OCI-LY7 (cell line): ENCODE results near the gene FNDC10. TPM values are rescaled to one million over a fixed set of nuclear protein-coding genes. Genes with fewer than 3 reads are reported as not detected.
A peak's percentile ranks its signal among the peaks of the same experiment; 100 is the strongest.
"Not testable (repeated sequence)": the region's sequence is repeated elsewhere in the genome, so short reads cannot be mapped to it uniquely, and the experiment has no call there.

Experiments
- Bru-seq: library from RNA; stranded (reverse); fragments of 400-500 nt; gene quantifications from one replicate; lab custom pipeline; 2021; lab: Mats Ljungman, UMichigan
- BruChase-seq, 2 experiments: library from RNA; stranded (reverse); fragments of 400-500 nt; gene quantifications; one replicate each; lab custom pipeline; 2021; lab: Mats Ljungman, UMichigan
- BruUV-seq: library from RNA; stranded (reverse); fragments of 400-500 nt; replicated peaks from 2 replicates; lab custom pipeline; 2021; lab: Mats Ljungman, UMichigan
- CTCF ChIA-PET: fragments of 300-600 bp; sonication (Branson Sonifier 250); formaldehyde crosslinking; loops from one replicate; lab custom pipeline; 2022; ENCODE audit warnings: antibody characterized with exemption; ENCODE audit not compliant: unreplicated experiment; lab: Charles Lee
- POLR2A ChIA-PET: fragments of 300-600 bp; sonication (Branson Sonifier 250); formaldehyde crosslinking; loops from one replicate; lab custom pipeline; 2022; ENCODE audit warnings: antibody characterized with exemption; lab: Charles Lee
- DNase-seq: peaks from one replicate; pipeline ENCODE4 v3.0.0-alpha.2; 2015; ENCODE audit warnings: low spot score
- H2AFZ ChIP-seq: fragments of 200-600 bp; sonication (generic), shearing (Covaris generic); 2 replicates; pipeline ENCODE4 v1.6.1; 2014; ENCODE audit warnings: mild to moderate bottlenecking, antibody characterized with exemption, low read length, moderate library complexity
- H3K27ac ChIP-seq: fragments of 200-600 bp; sonication (generic); 2 replicates; pipeline ENCODE4 v1.5.1; 2014; ENCODE audit warnings: mixed run types, low read depth, mild to moderate bottlenecking, moderate library complexity, low read length, inconsistent platforms; ENCODE audit not compliant: poor library complexity, severe bottlenecking
- H3K36me3 ChIP-seq: fragments of 200-600 bp; sonication (generic); 2 replicates; pipeline ENCODE4 v1.6.1; 2014; ENCODE audit warnings: mild to moderate bottlenecking, antibody characterized with exemption, low read length, moderate library complexity, mixed read lengths; ENCODE audit not compliant: insufficient read depth
- H3K4me1 ChIP-seq: fragments of 200-600 bp; sonication (generic); 2 replicates; pipeline ENCODE4 v1.5.1; 2014; ENCODE audit warnings: mild to moderate bottlenecking, low read length; ENCODE audit not compliant: insufficient read depth, poor library complexity, severe bottlenecking
- H3K4me2 ChIP-seq: fragments of 200-600 bp; sonication (generic); 2 replicates; pipeline ENCODE4 v1.6.1; 2014; ENCODE audit warnings: mild to moderate bottlenecking, low read length
- H3K4me3 ChIP-seq: fragments of 200-600 bp; sonication (generic); 2 replicates; pipeline ENCODE4 v1.5.1; 2014; ENCODE audit warnings: mild to moderate bottlenecking, low read depth, low read length; ENCODE audit not compliant: poor library complexity, severe bottlenecking
- H3K79me2 ChIP-seq: fragments of 200-600 bp; sonication (generic); 2 replicates; pipeline ENCODE4 v1.6.1; 2016; ENCODE audit warnings: low read depth, mild to moderate bottlenecking, low read length, moderate library complexity, mixed read lengths; ENCODE audit not compliant: insufficient read depth
- H3K9me2 ChIP-seq: fragments of 200-600 bp; sonication (generic); 2 replicates; pipeline ENCODE4 v1.6.1; 2016; ENCODE audit warnings: mild to moderate bottlenecking, low read length, mixed read lengths; ENCODE audit not compliant: insufficient read depth
- H3K9me3 ChIP-seq: fragments of 200-600 bp; sonication (generic); 2 replicates; pipeline ENCODE4 v1.6.1; 2014; ENCODE audit warnings: mild to moderate bottlenecking, mixed run types, low read length, mixed read lengths
- H4K20me1 ChIP-seq: fragments of 200-600 bp; sonication (generic); 2 replicates; pipeline ENCODE4 v1.6.1; 2014; ENCODE audit warnings: mild to moderate bottlenecking, antibody characterized with exemption, low read length, moderate library complexity, mixed read lengths; ENCODE audit not compliant: insufficient read depth
- CTCF ChIP-seq: fragments of 200-600 bp; sonication (generic); conservative IDR thresholded peaks from 2 replicates; pipeline ENCODE4 v1.5.1; 2014; ENCODE audit warnings: mild to moderate bottlenecking, antibody characterized with exemption, low read length, moderate library complexity, mixed read lengths
- EZH2phosphoT487 ChIP-seq: fragments of 200-600 bp; sonication (generic); IDR thresholded peaks from 2 replicates; pipeline ENCODE4 v1.6.1; 2018; ENCODE audit warnings: low read depth, borderline replicate concordance, mild to moderate bottlenecking, mixed run types, antibody characterized with exemption, low read length, moderate library complexity, mixed read lengths
- intact Hi-C: fragments of 100-400 bp; cut with micrococcal nuclease; formaldehyde crosslinking; loops from one replicate; pipeline ENCODE4 v1.10.0; 2022; ENCODE audit not compliant: unreplicated experiment
- long read RNA-seq: library from polyadenylated mRNA; stranded (forward); transcript quantifications from one replicate; pipeline ENCODE4 v2.0.0, GENCODE V29; 2022
- total RNA-seq, 2 experiments: library from RNA; depleted of rRNA in 1 of 2; stranded (reverse); fragments of >200 nt in 1 of 2; shearing (Covaris generic) in 1 of 2; gene quantifications; 2 replicates each; pipeline ENCODE4 v1.2.3, GENCODE V29; 2014 to 2022

Gene FNDC10
- total RNA-seq (2014; rRNA removed; shearing (Covaris generic)) (2.7 and 3.1 TPM in 2 replicates), total RNA-seq (2022) (1.3 and 2.7 TPM in 2 replicates), Bru-seq, nascent RNA (not detected), BruChase-seq, experiment 1, labeled RNA remaining after a 6-hour chase (percentile 23 among the genes with signal in this experiment), BruChase-seq, experiment 2, labeled RNA remaining after a 2-hour chase (percentile 27 among the genes with signal in this experiment)
- long read RNA-seq, transcript FNDC10-201 (1 exons, 2,085 nt) = major isoform, 17 of 17 reads
- long read RNA-seq, partial matches to known transcripts = 0 of 17 reads
- long read RNA-seq, other reads (novel, unspliced or antisense) = 0 of 17 reads

GRCh38 chr1:1599935-1600860 is at the start of gene FNDC10:
Gene FNDC10, minus strand, starts transcription at chr1:1600135. Its CDS starts 120 bp downstream, at chr1:1600015.
- Histone ChIP-seq H3K9me3 (no peaks in the 10 kb centered on the region), H3K4me1 (peaks cover 8% of the 10 kb centered on the region), H2AFZ (no peak within 1 kb of the TSS), H4K20me1 (no peaks in the 10 kb centered on the region), H3K36me3 (no peaks in the 10 kb centered on the region), H3K4me3 (peak within 1 kb of the TSS; percentile 24), H3K79me2 (no peaks in the 10 kb centered on the region), H3K9me2 (no peaks in the 10 kb centered on the region), H3K27ac (no peak within 1 kb of the TSS), H3K4me2 (peak within 1 kb of the TSS; percentile 30; the same call in 1 of the 2 replicates)
- ChIA-PET POLR2A (no interaction called here), CTCF (no interaction called here)
- no TSS peak for BruUV-seq
- TF ChIP-seq CTCF (no peak), EZH2phosphoT487 (no peak)
- no peak for DNase-seq
- intact Hi-C loops = no loop called here

- H4K20me1 ChIP-seq, H2AFZ ChIP-seq, POLR2A ChIA-PET, BruUV-seq, H3K9me2 ChIP-seq, intact Hi-C loops, H3K4me1 ChIP-seq, DNase-seq, H3K27ac ChIP-seq, CTCF ChIA-PET, H3K79me2 ChIP-seq, H3K4me3 ChIP-seq, H3K4me2 ChIP-seq, H3K9me3 ChIP-seq: not testable (repeated sequence)
- H3K36me3 ChIP-seq = peaks cover 75% of the 10 kb centered on the region
Observed at GRCh38 chr1:1648265-1648664, 48.3 kb upstream of the FNDC10 start.

- CTCF ChIA-PET = not testable (repeated sequence)
Observed at GRCh38 chr1:1647567-1648241, 47.8 kb upstream of the FNDC10 start.

GRCh38 chr1:1646326-1646725 is 46.4 kb upstream of the FNDC10 start:
- H2AFZ ChIP-seq, H3K9me2 ChIP-seq, BruUV-seq, H3K9me3 ChIP-seq, H3K4me3 ChIP-seq, H3K79me2 ChIP-seq, H3K27ac ChIP-seq, H3K4me1 ChIP-seq, CTCF ChIA-PET, intact Hi-C loops, POLR2A ChIA-PET, H3K4me2 ChIP-seq, H4K20me1 ChIP-seq, DNase-seq: not testable (repeated sequence)
- peaks cover 56% of the 10 kb centered on the region for H3K36me3 ChIP-seq

More at GRCh38 chr1:1647567-1648241, 47.8 kb upstream of the FNDC10 start:
- H3K4me2 ChIP-seq, POLR2A ChIA-PET, H3K9me2 ChIP-seq, H3K79me2 ChIP-seq, H4K20me1 ChIP-seq, intact Hi-C loops, H3K9me3 ChIP-seq, H3K4me1 ChIP-seq, DNase-seq, H3K27ac ChIP-seq, H3K4me3 ChIP-seq, H2AFZ ChIP-seq, BruUV-seq: not testable (repeated sequence)
- peaks cover 70% of the 10 kb centered on the region for H3K36me3 ChIP-seq

GRCh38 chr1:1640711-1641461 is 41.0 kb upstream of the FNDC10 start:
- H3K4me3 ChIP-seq = not testable (repeated sequence)

More at GRCh38 chr1:1640711-1641461, 41.0 kb upstream of the FNDC10 start:
- intact Hi-C loops, H2AFZ ChIP-seq, H3K79me2 ChIP-seq, H3K9me2 ChIP-seq, H4K20me1 ChIP-seq, DNase-seq, H3K27ac ChIP-seq, H3K4me2 ChIP-seq, BruUV-seq, CTCF ChIA-PET, POLR2A ChIA-PET, H3K9me3 ChIP-seq, H3K4me1 ChIP-seq: not testable (repeated sequence)
- peaks cover 13% of the 10 kb centered on the region for H3K36me3 ChIP-seq
